Measurements from ENCODE around the gene SLITRK4.
A peak's percentile ranks its signal among the peaks of the same experiment; 100 is the strongest.

The SLITRK4 gene, protein sequence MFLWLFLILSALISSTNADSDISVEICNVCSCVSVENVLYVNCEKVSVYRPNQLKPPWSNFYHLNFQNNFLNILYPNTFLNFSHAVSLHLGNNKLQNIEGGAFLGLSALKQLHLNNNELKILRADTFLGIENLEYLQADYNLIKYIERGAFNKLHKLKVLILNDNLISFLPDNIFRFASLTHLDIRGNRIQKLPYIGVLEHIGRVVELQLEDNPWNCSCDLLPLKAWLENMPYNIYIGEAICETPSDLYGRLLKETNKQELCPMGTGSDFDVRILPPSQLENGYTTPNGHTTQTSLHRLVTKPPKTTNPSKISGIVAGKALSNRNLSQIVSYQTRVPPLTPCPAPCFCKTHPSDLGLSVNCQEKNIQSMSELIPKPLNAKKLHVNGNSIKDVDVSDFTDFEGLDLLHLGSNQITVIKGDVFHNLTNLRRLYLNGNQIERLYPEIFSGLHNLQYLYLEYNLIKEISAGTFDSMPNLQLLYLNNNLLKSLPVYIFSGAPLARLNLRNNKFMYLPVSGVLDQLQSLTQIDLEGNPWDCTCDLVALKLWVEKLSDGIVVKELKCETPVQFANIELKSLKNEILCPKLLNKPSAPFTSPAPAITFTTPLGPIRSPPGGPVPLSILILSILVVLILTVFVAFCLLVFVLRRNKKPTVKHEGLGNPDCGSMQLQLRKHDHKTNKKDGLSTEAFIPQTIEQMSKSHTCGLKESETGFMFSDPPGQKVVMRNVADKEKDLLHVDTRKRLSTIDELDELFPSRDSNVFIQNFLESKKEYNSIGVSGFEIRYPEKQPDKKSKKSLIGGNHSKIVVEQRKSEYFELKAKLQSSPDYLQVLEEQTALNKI

DNA sequence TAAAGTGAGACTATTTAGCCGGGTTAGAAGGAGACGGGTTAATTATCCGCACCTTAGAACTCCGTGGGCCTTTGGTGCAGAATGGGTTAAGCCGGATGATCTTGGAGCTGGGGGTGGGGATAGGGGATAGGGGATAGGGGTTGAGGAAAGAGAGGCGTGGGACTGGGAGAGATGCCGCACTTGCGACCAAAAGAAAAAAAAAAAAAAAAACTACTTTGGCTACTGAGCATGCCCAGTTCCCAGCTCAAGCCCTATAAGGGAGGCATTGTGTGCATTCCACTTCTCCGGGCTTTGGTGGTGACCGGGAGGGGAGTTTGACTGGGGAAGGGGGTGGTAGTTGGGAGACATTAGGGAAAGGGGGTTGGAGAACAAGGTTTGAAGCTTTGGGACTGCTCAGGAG is at the start of gene SLITRK4:
Gene SLITRK4, minus strand, starts transcription at position 187 of the 400 bp plus-strand sequence. CDS start 4,993 bp downstream, outside the sequence.
- no peak for FAIRE-seq

DNA sequence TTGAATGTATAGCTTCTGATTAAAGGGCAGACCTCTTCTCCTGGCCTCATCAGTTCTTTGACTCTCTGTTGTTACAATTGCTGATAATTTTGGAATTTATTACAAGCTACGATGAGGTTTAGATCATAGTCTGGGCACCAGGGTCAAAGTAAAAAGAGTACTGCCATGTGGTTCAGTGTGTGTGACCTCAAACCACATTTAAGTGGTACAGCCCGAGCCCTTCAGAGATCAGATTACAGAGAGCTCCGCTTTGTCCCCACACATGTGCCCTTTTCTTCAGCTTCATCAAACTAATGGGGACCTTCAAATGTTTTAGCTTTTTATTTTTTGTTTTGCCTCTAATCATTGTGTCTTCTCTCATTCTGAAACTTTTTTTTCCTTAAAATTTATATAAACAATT is 47.6 kb upstream of the SLITRK4 start:
- no peak for FAIRE-seq

DNA sequence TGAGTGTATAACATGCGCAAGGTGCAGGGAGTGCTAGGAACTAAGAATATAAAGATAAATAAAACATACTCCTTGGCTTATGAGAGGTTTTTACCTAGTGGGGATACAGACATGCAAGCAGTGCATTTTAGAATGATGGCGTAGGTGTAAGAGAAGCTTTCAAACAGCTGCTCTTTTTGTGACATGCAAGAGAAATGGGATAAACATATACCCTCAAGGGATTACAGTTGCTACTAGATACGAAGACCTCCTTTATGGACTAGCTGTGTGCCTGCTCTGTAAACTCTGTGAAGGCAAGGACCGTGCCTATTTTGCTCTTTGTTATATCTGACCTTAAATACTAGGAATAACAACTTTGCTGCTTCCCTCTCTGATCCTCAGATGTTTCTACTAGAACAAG is 39.0 kb upstream of the SLITRK4 start:
- FAIRE-seq: no peak

DNA sequence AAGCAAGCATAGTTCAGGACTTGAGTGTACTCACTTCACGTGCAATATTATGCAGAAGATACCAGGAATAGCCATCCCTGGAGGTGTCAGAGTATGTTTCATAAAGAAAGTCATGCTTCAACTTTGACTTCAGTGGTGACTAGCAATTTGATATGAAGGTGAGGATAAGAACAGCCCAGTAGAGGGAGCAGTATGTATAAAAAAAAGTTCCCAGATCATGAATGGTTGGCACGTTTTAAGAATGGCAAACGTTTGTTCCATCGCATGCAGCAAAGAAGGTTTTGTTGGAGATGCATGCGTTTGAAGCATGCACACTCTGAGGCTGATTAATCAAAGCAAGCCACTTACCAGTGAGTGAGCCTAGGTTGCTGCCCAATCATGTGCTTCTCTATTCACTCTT is 33.5 kb upstream of the SLITRK4 start:
- FAIRE-seq: no peak

DNA sequence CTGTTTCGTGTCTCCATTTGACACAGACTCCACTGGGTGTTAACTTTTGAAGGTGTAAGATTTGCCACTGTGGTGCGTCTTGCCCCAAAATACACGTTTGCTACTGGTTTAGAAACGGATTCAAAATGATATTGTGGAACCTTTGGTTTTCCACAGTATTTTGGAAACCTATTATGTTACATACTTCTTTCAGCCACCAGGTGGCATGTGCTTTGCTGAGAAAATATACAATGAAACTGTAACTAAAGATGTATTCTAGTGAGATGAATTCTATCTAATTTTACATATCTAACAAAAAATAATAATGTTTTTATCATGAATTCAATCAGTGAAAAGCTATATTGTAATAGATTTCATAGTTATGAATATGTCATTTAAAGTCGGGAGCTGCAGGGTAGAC is 28.4 kb upstream of the SLITRK4 start:
- FAIRE-seq: peak; percentile 96

DNA sequence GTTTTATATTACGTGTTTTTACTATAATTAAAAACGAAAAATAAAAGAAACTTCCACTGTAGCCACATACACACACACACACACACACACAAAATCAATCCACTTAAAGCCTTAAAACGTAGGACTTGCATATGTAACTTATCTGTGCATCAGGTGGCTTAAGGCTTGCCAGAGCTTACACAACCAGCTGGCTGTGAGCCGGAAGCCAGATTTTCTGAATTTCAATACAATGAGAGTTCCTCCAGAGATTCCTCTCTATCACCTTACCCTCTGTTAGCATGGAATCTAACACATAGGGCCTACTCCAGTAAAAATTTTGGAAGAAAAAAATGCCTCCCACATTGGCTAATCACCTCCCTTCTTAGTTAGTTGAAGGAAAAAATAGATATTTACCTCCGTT is 27.9 kb upstream of the SLITRK4 start:
- FAIRE-seq: no peak

DNA sequence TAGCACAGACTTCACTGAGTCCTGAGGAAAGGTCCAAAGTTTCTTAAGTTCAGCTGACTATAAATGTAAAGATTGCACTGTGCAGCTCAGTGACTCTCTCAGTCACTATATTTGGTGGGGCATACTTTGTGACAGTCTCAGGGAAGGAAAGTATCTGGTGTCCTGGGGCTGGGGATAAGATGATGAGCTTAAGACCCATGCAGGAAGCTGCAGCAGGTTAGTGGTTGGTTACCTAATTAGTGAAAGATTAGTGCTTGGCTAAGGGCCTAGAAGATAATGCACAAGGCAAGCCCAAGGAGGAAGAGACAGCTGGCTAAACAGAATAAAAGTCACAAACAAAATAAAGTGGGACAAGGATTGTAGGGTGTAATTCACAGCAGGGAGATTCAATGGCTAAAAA is 25.4 kb upstream of the SLITRK4 start:
- FAIRE-seq: no peak

DNA sequence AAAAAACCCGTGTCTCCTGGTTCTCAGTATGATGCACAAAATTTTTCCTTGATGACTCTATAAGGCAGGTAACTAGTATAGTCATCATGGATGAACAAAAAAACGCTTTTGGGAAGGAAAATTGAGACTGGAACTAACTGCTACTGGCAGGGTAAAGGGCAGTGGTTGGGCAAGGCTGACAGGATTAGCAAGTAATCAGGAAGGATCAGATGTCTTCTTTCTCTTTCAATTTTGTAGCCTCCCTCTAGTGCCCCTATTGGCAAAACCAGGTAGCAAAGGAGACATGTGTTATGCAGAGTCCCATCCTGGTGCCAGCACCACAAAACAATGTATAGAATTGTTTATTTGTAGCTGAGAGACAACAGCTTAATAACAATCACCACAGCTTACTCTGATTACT is 12.8 kb upstream of the SLITRK4 start:
- no peak for FAIRE-seq

DNA sequence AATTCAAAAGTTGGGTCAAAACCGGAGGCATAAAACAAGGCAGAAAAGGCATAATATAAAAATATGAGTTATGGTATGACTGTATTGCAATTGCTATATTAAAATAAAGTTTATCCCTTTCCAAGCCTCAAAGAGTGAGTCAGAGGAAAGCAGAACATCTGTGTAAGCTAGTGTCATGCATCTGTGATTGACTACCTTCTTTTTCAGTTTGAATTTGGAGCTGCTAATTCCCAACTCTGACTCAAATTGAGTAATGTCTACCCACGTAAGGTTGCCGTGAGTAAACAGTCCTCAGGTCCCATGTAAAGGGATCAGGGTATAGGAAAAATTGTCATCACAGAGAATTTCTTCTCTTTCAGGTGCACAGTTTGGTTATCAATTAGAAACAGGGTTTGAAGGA is 6.5 kb upstream of the SLITRK4 start:
- no peak for FAIRE-seq

DNA sequence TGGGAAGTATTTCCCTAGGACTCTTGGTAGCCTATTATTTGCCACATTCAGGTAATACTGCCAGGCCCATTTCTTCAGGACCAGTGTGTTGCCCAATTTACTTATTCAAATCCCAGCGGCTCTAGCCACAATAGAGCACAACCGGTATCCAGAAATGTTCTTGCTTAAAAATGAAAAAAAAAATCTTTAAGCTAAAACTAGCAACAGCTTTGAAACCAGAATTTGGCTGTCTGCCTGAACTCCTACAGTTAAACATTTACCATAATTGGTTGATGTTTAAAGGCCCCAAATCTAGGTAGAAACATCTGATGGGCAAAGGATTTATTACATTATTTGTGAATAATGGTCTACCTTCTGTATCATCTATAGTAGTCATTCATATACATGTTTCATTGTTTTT is 930 bp upstream of the SLITRK4 start:
- no peak for FAIRE-seq

DNA sequence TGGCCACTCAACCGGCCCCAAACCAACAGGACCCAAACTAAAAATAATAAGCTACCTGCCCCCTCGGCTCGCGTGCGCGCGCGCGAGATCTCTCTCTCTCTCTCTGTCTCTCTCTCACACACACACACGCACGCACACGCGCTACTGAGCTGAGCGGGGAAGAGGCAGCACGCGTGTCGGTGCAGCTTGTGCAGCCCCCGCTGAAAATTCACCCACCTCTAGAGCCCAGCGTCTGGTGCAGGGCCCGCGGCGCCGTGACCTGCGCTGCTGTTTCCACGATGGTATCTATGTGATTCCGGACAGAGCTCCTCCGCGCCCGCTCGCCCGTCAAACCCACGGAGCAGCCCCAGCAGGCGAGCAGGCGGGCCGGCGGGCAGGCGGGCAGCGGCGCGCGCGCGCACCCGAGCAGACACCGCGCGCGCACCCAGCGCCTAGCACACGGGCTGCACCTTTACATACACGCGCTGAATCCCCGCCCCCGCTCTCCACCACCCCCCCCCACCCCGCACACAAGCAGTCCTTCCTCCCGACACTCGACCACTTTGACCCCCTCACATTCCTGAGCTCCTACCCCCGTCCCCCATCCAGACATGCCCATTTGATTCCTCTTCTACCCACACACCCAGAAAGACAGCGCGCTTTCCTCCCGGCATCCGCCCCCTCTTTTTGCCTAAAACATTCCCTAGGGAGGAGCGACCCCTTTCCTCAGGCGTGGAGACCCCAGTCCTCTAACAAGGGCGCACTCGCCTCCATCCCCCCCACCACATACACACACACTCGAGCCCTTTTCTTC is 1.0 kb downstream of the SLITRK4 start:
- no peak for FAIRE-seq

DNA sequence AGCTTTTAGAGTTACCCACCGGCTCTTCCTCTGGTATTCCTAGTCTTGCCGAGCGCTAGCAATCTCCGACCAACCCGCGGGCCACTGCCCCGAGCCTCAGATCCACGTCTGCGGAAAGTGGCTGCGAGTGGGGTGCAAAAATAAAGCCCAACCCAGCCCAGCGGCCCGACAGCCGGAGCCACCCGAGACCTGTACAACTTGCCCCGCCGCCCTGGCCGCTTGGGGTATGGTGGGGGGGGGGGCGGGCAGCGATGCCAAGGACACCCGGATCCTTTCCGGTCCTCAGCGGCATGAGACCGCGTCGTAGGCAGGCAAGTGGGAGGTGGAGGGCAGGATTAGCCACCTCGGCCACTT is 1.6 kb downstream of the SLITRK4 start:
- FAIRE-seq: no peak

DNA sequence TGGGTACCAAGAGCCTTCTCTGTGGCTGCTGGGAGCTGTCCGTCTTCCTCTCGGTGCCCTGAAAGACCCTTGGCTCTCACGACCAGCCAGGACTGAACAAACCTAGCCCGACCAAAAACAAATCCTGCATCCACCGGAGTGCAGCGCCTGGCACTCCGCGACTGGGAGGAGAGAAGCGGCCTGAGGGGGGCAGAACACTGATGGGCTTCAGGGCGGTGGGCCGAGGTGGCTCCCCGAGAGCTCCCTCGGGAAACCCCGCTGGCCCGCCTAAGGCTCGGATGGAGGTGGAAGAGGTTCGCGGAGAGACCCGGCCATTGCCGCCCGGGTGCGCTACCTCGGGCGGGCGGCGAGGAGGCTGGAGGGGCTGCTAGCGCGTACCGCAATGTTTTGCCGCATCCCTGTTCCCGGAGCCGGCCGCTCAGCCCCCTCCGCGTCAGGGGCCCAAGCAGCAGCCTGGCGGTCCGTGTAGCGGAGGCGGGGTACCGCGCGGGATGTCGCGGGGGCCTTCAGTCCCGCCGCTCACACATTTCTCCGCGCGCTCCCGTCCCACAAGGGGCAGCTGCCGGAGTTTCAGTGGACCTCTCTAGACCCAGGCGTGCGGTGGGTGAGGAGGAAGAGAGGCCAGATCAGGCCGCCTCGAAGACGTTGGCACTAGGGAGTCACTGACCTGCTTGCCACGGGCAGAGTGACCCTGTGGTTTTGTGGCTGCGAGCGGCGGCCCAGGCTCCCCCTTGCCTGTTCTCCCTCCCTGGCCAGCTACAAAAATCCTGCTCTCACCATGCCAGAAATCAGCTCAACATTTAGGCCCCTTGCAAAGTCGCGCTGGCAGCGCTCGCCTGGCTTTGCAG is 2.2 kb downstream of the SLITRK4 start:
- no peak for FAIRE-seq

DNA sequence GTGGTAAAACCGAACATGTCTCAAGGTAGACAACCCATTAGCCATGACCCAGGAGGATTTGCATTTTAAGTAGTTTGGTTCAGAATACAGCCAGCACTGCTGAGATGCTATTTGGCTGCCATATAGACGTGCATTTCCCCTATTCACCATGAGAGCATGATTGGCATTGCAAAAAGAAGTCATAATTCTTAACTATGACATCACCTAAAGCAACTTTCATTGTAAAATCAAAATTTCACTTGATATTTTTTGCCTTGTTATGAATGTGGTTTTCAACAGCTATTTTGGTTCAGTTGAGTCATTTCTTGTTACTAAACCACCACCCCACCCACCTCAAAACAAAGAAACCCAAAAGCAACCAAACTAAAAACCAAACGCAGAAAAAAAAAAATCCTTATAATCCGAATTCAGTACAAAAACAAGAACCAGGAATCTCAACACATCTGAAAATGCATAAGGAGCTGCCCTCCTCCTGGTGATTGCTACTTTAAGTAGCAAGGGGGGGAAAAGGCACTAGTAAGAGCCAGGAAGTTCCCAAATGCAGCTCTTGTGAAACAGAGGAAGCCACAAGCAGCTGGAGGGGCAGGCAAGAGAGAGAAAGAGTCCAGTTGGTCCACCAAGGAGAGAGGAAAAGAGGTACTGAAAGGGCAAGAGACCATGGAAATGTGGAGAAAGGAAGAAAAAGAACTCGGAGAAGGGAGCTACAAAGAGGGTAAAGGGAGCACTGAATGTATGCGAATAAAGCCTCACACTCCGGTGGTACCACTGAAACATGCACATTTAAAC is 3.1 kb downstream of the SLITRK4 start:
- no peak for FAIRE-seq

DNA sequence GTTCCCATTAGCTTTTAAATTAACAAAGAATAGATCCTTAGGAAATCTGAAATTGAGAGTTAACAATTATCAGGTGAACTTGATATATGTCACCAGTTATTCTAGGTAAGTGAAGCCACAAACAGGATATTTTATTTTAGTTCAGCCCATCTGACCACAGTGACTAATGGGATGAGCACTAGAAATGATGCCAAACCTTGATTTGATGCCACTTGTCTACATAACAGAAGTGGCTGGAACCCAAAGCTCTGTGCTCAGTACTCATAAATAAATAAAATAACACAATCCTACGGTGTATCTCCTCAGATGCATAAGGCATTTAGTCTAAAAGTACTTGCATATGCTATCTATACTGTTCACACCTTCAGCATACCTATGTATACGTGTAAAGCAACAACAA is 12.2 kb downstream of the SLITRK4 start:
- FAIRE-seq: no peak

DNA sequence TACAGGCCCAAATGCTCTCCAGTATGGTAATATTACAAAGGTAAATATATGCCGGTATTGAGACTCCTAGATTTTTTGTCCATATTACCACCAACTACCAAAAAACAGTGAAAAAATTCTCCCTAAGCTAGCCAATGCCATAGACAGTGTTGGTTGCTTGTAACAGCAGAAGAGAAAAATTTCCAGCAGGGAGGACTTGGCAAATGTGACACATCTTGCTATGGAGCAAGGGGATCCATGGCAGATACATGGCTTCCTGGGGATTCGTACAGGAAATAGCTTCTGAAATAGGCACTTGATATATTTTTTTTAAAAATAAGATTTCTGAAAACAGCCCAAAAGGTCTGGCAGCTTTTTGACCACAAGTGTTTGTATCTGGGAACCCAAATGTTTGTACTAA is 14.6 kb downstream of the SLITRK4 start:
- FAIRE-seq: no peak

DNA sequence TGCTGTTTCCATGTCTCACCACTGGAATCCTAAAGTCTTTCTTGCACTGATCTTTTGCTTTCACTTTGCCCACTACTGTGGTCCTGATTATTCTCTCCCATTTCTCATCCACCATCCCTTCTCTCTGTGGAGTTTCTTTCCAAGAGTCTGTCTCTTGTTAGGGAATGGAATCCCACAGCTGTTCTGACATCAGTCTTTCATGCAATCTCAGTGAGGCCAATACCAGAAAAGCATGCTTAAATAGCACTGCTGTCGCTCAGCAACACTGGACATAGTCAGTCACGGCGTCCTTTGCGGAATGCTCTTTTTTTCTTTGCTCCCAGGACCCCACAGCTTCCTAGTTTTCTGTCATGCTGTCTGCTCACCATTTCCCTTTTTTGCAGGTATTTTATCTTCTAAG is 20.1 kb downstream of the SLITRK4 start:
- FAIRE-seq: no peak

DNA sequence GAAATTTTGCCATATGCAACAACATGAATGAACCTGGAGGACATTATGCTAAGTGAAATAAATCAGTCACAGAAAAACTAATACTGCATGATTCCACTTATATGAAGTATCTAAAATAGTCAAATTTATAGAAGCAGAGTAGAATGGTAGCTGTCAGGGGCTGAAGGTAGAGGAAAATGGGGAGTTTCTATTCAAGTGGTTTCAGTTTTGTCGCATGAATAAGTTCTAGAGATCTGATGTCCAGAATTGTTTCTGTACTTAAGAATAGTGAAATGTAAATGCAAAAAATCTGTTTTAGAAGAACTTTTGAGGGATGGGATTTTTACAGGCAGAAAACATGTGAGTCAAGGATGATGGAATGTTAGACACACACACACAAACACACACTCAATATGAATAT is 34.1 kb downstream of the SLITRK4 start:
- no peak for FAIRE-seq

DNA sequence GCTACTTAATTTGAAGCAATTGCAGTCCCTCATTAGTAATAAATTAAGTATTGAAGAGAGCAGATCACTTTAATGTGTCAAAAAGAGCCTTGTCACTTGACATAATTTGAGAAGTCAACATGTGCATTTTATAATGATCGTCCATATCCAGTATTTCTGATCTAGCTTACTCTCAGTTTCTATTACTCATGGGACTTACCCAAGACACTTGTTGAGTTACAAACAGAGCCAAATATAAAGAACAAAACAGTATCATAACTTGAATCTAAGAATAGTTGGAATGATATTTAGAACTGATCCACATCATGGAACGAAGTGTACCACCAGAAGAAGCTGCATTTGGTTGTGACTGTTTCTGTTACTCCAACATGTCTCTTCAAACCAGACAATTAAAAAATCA is 54.7 kb downstream of the SLITRK4 start:
- no peak for FAIRE-seq

DNA sequence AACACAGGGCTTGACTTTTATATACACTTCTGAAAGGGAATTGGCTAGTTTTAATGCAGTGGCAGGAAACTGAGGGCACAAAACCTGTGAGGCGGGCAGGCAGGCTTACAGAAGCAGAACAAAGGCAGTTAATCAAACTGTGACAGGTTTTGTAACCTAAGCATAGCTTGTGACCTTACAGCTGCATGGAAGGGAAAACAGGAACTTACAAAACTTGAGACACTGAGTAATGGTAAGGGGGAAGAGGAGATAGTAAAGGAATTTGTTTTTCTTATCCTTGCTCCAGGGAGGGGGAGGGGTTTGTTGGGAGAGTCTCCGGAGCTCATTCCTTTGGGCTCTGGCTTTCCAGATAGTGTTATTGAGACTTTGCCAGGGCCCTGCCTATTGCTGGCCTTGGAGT is 55.6 kb downstream of the SLITRK4 start:
- no peak for FAIRE-seq

All from A204.1 (cell line).